GM12891 (cell line): ENCODE measurements around the gene SPPL2A.

Experiments
- DNase-seq: peaks from one replicate; pipeline ENCODE4 v3.0.0; 2011; ENCODE audit warnings: low spot score; ENCODE audit not compliant: insufficient read length
- FAIRE-seq: peaks from 2 replicates; lab custom pipeline; 2011; peaks lifted over from hg19 to GRCh38; lab: Jason Lieb, UNC
- PAX5 ChIP-seq: IDR thresholded peaks from 2 replicates; pipeline ENCODE4 v1.6.1; 2011; ENCODE audit warnings: low read length, moderate library complexity, mild to moderate bottlenecking; ENCODE audit not compliant: insufficient read depth, severe bottlenecking
- POLR2A ChIP-seq: IDR thresholded peaks from 2 replicates; pipeline ENCODE4 v1.6.1; 2011; ENCODE audit warnings: low read depth, low read length, control low read depth
- POLR2AphosphoS5 ChIP-seq: IDR thresholded peaks from 2 replicates; pipeline ENCODE4 v1.6.1; 2011; ENCODE audit warnings: low read depth, low read length, control low read depth
- POU2F2 ChIP-seq: IDR thresholded peaks from 2 replicates; pipeline ENCODE4 v1.6.1; 2011; ENCODE audit warnings: low read depth, mild to moderate bottlenecking, control low read depth, low read length, moderate library complexity
- SPI1 ChIP-seq: IDR thresholded peaks from 2 replicates; pipeline ENCODE4 v1.6.1; 2011; ENCODE audit warnings: low read depth, low read length, control low read depth
- TAF1 ChIP-seq: IDR thresholded peaks from 2 replicates; pipeline ENCODE4 v1.6.1; 2011; ENCODE audit warnings: low read depth, low read length, control low read depth

SPPL2A gene

DNA sequence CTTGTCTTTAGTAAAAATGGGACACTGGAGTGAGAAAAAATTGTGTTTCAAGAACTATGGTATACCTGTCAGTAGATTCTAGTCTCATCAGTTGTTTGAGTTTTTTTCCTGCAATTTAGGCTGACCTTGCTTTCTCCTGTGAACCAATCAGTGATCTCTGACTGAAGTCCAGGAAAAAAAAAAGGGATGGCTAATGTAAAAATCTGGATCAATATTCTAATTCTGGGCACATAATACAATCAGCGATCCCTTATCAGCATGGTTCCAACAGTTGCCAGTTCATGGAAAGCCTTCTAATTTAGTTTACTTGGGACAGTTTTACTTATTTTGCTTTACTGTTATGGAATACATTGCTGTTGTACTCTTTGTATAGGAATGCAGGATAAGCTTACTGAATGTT is 95.9 kb downstream of the SPPL2A start:
- FAIRE-seq (no peak), DNase-seq (no peak)
- TF ChIP-seq PAX5 (no peak), POU2F2 (no peak), SPI1 (no peak), POLR2AphosphoS5 (no peak), POLR2A (no peak), TAF1 (no peak)

DNA sequence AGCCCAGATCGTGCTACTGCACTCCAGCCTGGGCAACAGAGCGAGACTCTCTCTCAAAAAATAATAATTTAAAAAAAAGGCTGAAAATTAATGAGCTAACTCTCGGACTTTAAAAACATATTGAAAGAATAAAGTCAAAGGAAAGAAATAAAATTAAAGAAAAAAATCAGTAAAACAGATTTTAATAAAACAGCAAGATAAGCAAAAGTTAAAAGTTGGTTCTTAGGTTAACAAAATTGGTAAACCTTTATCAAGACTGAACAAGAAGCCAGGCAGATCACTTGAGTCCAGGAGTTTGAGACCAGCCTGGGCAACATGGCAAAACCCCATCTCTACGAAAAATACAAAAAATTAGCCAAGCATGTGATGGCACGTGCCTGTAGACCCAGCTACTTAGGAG is 99.6 kb downstream of the SPPL2A start:
- TF ChIP-seq PAX5: no peak
- no peak for TF ChIP-seq SPI1
- TF ChIP-seq POLR2A: no peak
- no peak for TF ChIP-seq TAF1
- TF ChIP-seq POLR2AphosphoS5: no peak
- TF ChIP-seq POU2F2: no peak
- DNase-seq (no peak), FAIRE-seq (no peak)

GRCh38 chr15:50655555-50655954 is 110.0 kb downstream of the SPPL2A start:
- DNase-seq (no peak), FAIRE-seq (no peak)
- no peak for TF ChIP-seq POLR2A
- TF ChIP-seq POLR2AphosphoS5: no peak
- no peak for TF ChIP-seq PAX5
- no peak for TF ChIP-seq TAF1
- no peak for TF ChIP-seq SPI1
- no peak for TF ChIP-seq POU2F2

DNA sequence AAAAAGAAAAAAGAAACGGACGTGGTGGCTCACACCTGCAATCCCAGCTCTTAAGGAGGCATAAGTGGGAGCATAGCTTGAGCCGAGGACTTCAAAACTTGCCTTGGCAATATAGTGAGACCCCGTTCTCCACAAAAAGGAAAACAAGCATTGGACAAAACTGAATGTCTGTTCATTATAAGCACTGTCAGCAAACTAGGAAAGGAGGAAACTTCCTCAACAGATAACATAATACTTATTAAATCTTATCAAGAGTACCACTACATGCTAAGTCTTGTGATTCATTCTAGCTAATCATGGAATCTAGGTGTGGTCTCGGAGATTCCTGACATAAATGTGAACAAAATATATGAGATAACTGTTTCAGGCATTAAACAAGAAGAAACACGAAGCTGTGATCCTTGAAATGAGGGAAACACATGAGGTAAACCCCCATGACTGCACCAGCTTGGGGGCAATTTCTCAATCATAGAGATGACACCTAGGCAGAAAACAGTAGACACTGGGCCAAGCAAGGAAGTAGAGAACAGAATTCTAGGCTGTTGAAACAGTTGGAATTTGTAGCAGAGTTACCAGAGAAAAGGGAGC is 112.3 kb downstream of the SPPL2A start:
- no peak for TF ChIP-seq SPI1
- no peak for TF ChIP-seq TAF1
- no peak for TF ChIP-seq POU2F2
- TF ChIP-seq POLR2A: no peak
- no peak for TF ChIP-seq PAX5
- TF ChIP-seq POLR2AphosphoS5: no peak
- DNase-seq (no peak), FAIRE-seq (no peak)

DNA sequence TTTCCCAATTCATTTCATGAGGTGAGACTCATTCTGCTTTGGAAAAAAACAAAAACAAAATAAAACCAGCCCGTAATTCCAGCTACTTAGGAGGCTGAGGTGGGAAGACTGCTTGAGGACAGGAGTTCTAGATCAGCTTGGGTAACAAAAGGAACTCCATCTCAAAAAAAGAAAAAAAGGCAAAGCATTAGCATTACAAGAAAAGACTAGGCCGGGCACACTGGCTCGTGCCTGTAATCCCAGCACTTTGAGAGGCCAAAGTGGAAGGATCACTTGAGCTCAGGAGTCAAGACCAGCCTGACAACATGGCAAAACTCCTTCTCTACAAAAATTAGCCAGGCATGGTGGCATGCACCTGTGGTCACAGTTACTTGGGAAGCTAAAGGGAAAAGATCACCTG is 112.8 kb downstream of the SPPL2A start:
- FAIRE-seq: no peak

More for the DNA sequence above, 112.8 kb downstream of the SPPL2A start:
- TF ChIP-seq POU2F2 (no peak), POLR2AphosphoS5 (no peak), SPI1 (no peak), POLR2A (no peak), TAF1 (no peak), PAX5 (no peak)
- no peak for DNase-seq
